Dedifferentiated amniotic fluid mesenchymal stem cell (primary cell): Measurements from ENCODE around the gene LGR4.
"Not testable (repeated sequence)": the region's sequence is repeated elsewhere in the genome, so short reads cannot be mapped to it uniquely, and the experiment has no call there.

Experiments used
- DNase-seq: peaks from one replicate; pipeline ENCODE4 v3.0.0-alpha.2; 2016; ENCODE audit errors: extremely low spot score

The LGR4 gene

GRCh38 chr11:27472398-27473016, at the start of gene LGR4:
LGR4 (minus strand) TSS chr11:27472790; CDS start chr11:27472302, 488 bp downstream.
- DNase-seq, result peak; percentile 96

- DNase-seq, result no peak
Measured at GRCh38 chr11:27520226-27520625, 47.6 kb upstream of the LGR4 start.

- no peak for DNase-seq
Measured at GRCh38 chr11:27518518-27518917, 45.9 kb upstream of the LGR4 start.

GRCh38 chr11:27517490-27517889, 44.9 kb upstream of the LGR4 start:
- DNase-seq, result not testable (repeated sequence)

- DNase-seq, result no peak
Measured at GRCh38 chr11:27514558-27514957, 42.0 kb upstream of the LGR4 start.

GRCh38 chr11:27514076-27514475, 41.5 kb upstream of the LGR4 start:
- no peak for DNase-seq

- no peak for DNase-seq
Measured at GRCh38 chr11:27513389-27513788, 40.8 kb upstream of the LGR4 start.

- no peak for DNase-seq
Measured at GRCh38 chr11:27512238-27512637, 39.6 kb upstream of the LGR4 start.

GRCh38 chr11:27509908-27510307, 37.3 kb upstream of the LGR4 start:
- DNase-seq, result no peak

- no peak for DNase-seq
Measured at GRCh38 chr11:27507557-27508322, 35.1 kb upstream of the LGR4 start.

GRCh38 chr11:27506200-27507182, 33.9 kb upstream of the LGR4 start, which contains the start of gene LIN7C:
LIN7C (minus strand) TSS chr11:27506769; CDS start chr11:27506752, 17 bp downstream.
- peak; percentile 97 for DNase-seq

- DNase-seq, result no peak
Measured at GRCh38 chr11:27505781-27506180, 33.2 kb upstream of the LGR4 start.

- no peak for DNase-seq
Measured at GRCh38 chr11:27504205-27504604, 31.6 kb upstream of the LGR4 start.

- DNase-seq, result no peak
Measured at GRCh38 chr11:27501100-27501499, 28.5 kb upstream of the LGR4 start.

- no peak for DNase-seq
Measured at GRCh38 chr11:27497911-27498310, 25.3 kb upstream of the LGR4 start.

- DNase-seq, result peak; percentile 20
Measured at GRCh38 chr11:27497284-27497866, 24.8 kb upstream of the LGR4 start.

GRCh38 chr11:27496461-27496860, 23.9 kb upstream of the LGR4 start:
- no peak for DNase-seq

GRCh38 chr11:27495710-27496300, 23.2 kb upstream of the LGR4 start:
- DNase-seq, result no peak

GRCh38 chr11:27489092-27489491, 16.5 kb upstream of the LGR4 start:
- DNase-seq, result no peak

GRCh38 chr11:27487706-27488105, 15.1 kb upstream of the LGR4 start:
- DNase-seq, result no peak
